Neural cell (in vitro differentiated cells): Measurements from ENCODE around the gene ZBTB44.

Experiments used
- CTCF ChIP-seq: fragments of 450-650 bp; IDR thresholded peaks from 2 replicates; pipeline ENCODE4 v1.5.1; 2014; ENCODE audit warnings: antibody characterized with exemption, mild to moderate bottlenecking, moderate library complexity; ENCODE audit not compliant: poor library complexity, severe bottlenecking
- EP300 ChIP-seq: fragments of 450-650 bp; conservative IDR thresholded peaks from 2 replicates; pipeline ENCODE4 v1.6.1; 2014; ENCODE audit warnings: antibody characterized with exemption, mild to moderate bottlenecking, moderate library complexity; ENCODE audit not compliant: poor library complexity, severe bottlenecking
- REST ChIP-seq: IDR thresholded peaks from 2 replicates; pipeline ENCODE4 v1.6.1; 2012; ENCODE audit warnings: borderline replicate concordance
- SMC3 ChIP-seq: fragments of 450-650 bp; conservative IDR thresholded peaks from 2 replicates; pipeline ENCODE4 v1.6.1; 2014; ENCODE audit warnings: antibody characterized with exemption, mild to moderate bottlenecking, moderate library complexity; ENCODE audit not compliant: poor library complexity

- TF ChIP-seq SMC3 (no peak), CTCF (no peak), EP300 (no peak), REST (no peak)
These were observed 136.0 kb downstream of the ZBTB44 start for GRCh38 chr11:130178441-130179339.
